HEK293 (cell line): Measurements from ENCODE around the gene CNTNAP5.

Experiments
- CTCF ChIA-PET: fragments of 350-600 bp; formaldehyde crosslinking; extraction: SDS; loops from one replicate; lab custom pipeline; 2021; ENCODE audit warnings: antibody characterized with exemption; lab: Yijun Ruan, JAX
- POLR2A ChIA-PET: fragments of 300-600 bp; formaldehyde crosslinking; extraction: SDS; loops from one replicate; lab custom pipeline; 2020; ENCODE audit warnings: antibody characterized with exemption, inconsistent platforms; lab: Yijun Ruan, JAX
- H3K27ac ChIP-seq: fragments of 200-500 bp; sonication (Bioruptor generic); 2 replicates; pipeline ENCODE4 v1.5.1; 2014; ENCODE audit warnings: low read depth, low read length, control low read depth, inconsistent platforms; ENCODE audit errors: extremely low read depth
- H3K36me3 ChIP-seq, 2 experiments: fragments of 200-500 bp in 1 of 2; sonication (Bioruptor generic) in 1 of 2; 1 replicate in 1 of 2; 2 replicates in 1 of 2; pipeline ENCODE4 v1.5.1; 2014 to 2017; ENCODE audit warnings: inconsistent platforms in 2 of 2, low read length in 2 of 2; ENCODE audit not compliant: control insufficient read depth in 2 of 2, insufficient read depth in 1 of 2
- H3K4me1 ChIP-seq: fragments of 200-500 bp; sonication (Bioruptor generic); 2 replicates; pipeline ENCODE4 v1.5.1; 2014; ENCODE audit warnings: mild to moderate bottlenecking, low read length, inconsistent platforms; ENCODE audit not compliant: control insufficient read depth, insufficient read depth
- H3K4me3 ChIP-seq: 2 replicates; pipeline ENCODE4 v1.5.1; 2011; ENCODE audit warnings: low read depth, mild to moderate bottlenecking, control low read depth, low read length, moderate library complexity
- H3K9me3 ChIP-seq: fragments of 200-500 bp; sonication (Bioruptor generic); 2 replicates; pipeline ENCODE4 v1.5.1; 2014; ENCODE audit warnings: low read depth, low read length, inconsistent platforms; ENCODE audit not compliant: control insufficient read depth, insufficient read depth
- PRDM10 ChIP-seq: fragments of 450-650 bp; formaldehyde crosslinking; IDR thresholded peaks from 2 replicates; pipeline ENCODE4 v1.5.1; 2016; ENCODE audit warnings: missing biosample characterization, missing genetic modification characterization
- PRDM2 ChIP-seq: fragments of 450-650 bp; formaldehyde crosslinking; IDR thresholded peaks from 2 replicates; pipeline ENCODE4 v1.5.1; 2016; ENCODE audit warnings: missing biosample characterization, missing genetic modification characterization, borderline replicate concordance
- SALL2 ChIP-seq: fragments of 450-650 bp; formaldehyde crosslinking; IDR thresholded peaks from 2 replicates; pipeline ENCODE4 v1.5.0; 2017; ENCODE audit warnings: missing biosample characterization, mild to moderate bottlenecking, missing genetic modification characterization, borderline replicate concordance
- SP2 ChIP-seq: fragments of 450-650 bp; formaldehyde crosslinking; IDR thresholded peaks from 2 replicates; pipeline ENCODE4 v1.5.1; 2016; ENCODE audit warnings: missing biosample characterization, missing genetic modification characterization
- WT1 ChIP-seq: fragments of 450-650 bp; formaldehyde crosslinking; IDR thresholded peaks from 2 replicates; pipeline ENCODE4 v1.5.1; 2016; ENCODE audit warnings: missing biosample characterization, missing genetic modification characterization
- ZBTB1 ChIP-seq: fragments of 450-650 bp; formaldehyde crosslinking; IDR thresholded peaks from 2 replicates; pipeline ENCODE4 v1.5.1; 2016; ENCODE audit warnings: missing biosample characterization, missing genetic modification characterization
- ZFP69B ChIP-seq: fragments of 450-650 bp; formaldehyde crosslinking; IDR thresholded peaks from 2 replicates; pipeline ENCODE4 v1.5.1; 2016; ENCODE audit warnings: missing biosample characterization, missing genetic modification characterization
- ZNF155 ChIP-seq: fragments of 450-650 bp; formaldehyde crosslinking; IDR thresholded peaks from 2 replicates; pipeline ENCODE4 v1.5.1; 2016; ENCODE audit warnings: missing biosample characterization, missing genetic modification characterization
- ZNF175 ChIP-seq: fragments of 450-650 bp; formaldehyde crosslinking; IDR thresholded peaks from 2 replicates; pipeline ENCODE4 v1.5.1; 2016; ENCODE audit warnings: missing biosample characterization, missing genetic modification characterization
- ZNF248 ChIP-seq: fragments of 450-650 bp; formaldehyde crosslinking; IDR thresholded peaks from 2 replicates; pipeline ENCODE4 v1.5.1; 2017; ENCODE audit warnings: missing biosample characterization, missing genetic modification characterization
- ZNF404 ChIP-seq: fragments of 450-650 bp; formaldehyde crosslinking; IDR thresholded peaks from 2 replicates; pipeline ENCODE4 v1.5.1; 2017; ENCODE audit warnings: missing biosample characterization, missing genetic modification characterization
- ZNF48 ChIP-seq: fragments of 450-650 bp; formaldehyde crosslinking; IDR thresholded peaks from 2 replicates; pipeline ENCODE4 v1.5.1; 2016; ENCODE audit warnings: missing biosample characterization, missing genetic modification characterization
- ZNF561 ChIP-seq: fragments of 450-650 bp; IDR thresholded peaks from 2 replicates; pipeline ENCODE4 v1.5.1; 2018; ENCODE audit warnings: missing biosample characterization, missing genetic modification characterization, borderline replicate concordance
- ZNF670 ChIP-seq: fragments of 450-650 bp; formaldehyde crosslinking; IDR thresholded peaks from 2 replicates; pipeline ENCODE4 v1.5.1; 2016; ENCODE audit warnings: missing biosample characterization, missing genetic modification characterization, low read depth
- ZNF777 ChIP-seq: fragments of 450-650 bp; formaldehyde crosslinking; IDR thresholded peaks from 2 replicates; pipeline ENCODE4 v1.5.1; 2017; ENCODE audit warnings: missing biosample characterization, missing genetic modification characterization, borderline replicate concordance
- ZNF785 ChIP-seq: fragments of 450-650 bp; formaldehyde crosslinking; IDR thresholded peaks from 2 replicates; pipeline ENCODE4 v1.5.1; 2016; ENCODE audit warnings: missing biosample characterization, missing genetic modification characterization
- ZXDB ChIP-seq: fragments of 450-650 bp; formaldehyde crosslinking; IDR thresholded peaks from 2 replicates; pipeline ENCODE4 v1.5.1; 2016; ENCODE audit warnings: missing biosample characterization, missing genetic modification characterization
- TF ChIP-seq, protein P1 (sequence below): fragments of 450-650 bp; formaldehyde crosslinking; IDR thresholded peaks from 2 replicates; pipeline ENCODE4 v1.5.1; 2016; ENCODE audit warnings: missing biosample characterization, missing genetic modification characterization
- TF ChIP-seq, protein P2 (sequence below): fragments of 450-650 bp; formaldehyde crosslinking; IDR thresholded peaks from 2 replicates; pipeline ENCODE4 v1.5.1; 2016; ENCODE audit warnings: missing biosample characterization, missing genetic modification characterization
- TF ChIP-seq, protein P3 (sequence below): fragments of 450-650 bp; formaldehyde crosslinking; IDR thresholded peaks from 2 replicates; pipeline ENCODE4 v1.5.1; 2016; ENCODE audit warnings: missing biosample characterization, missing genetic modification characterization
- TF ChIP-seq, protein P4 (sequence below): fragments of 450-650 bp; formaldehyde crosslinking; IDR thresholded peaks from 2 replicates; pipeline ENCODE4 v1.5.1; 2016; ENCODE audit warnings: missing biosample characterization, missing genetic modification characterization

The CNTNAP5 gene

GRCh38 chr2:124310671-124311070, 285.6 kb downstream of the CNTNAP5 start (continued):
- TF ChIP-seq PRDM2 (tag by site-specific recombination) (no peak), ZNF48 (tag by site-specific recombination) (no peak), ZNF175 (tag by site-specific recombination) (no peak), ZNF248 (tag by site-specific recombination) (no peak), ZXDB (no peak), ZBTB1 (tag by site-specific recombination) (no peak), SP2 (tag by site-specific recombination) (no peak), ZNF155 (no peak), ZNF777 (tag by site-specific recombination) (no peak)
- TF ChIP-seq, protein P1, sequence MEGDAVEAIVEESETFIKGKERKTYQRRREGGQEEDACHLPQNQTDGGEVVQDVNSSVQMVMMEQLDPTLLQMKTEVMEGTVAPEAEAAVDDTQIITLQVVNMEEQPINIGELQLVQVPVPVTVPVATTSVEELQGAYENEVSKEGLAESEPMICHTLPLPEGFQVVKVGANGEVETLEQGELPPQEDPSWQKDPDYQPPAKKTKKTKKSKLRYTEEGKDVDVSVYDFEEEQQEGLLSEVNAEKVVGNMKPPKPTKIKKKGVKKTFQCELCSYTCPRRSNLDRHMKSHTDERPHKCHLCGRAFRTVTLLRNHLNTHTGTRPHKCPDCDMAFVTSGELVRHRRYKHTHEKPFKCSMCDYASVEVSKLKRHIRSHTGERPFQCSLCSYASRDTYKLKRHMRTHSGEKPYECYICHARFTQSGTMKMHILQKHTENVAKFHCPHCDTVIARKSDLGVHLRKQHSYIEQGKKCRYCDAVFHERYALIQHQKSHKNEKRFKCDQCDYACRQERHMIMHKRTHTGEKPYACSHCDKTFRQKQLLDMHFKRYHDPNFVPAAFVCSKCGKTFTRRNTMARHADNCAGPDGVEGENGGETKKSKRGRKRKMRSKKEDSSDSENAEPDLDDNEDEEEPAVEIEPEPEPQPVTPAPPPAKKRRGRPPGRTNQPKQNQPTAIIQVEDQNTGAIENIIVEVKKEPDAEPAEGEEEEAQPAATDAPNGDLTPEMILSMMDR (tag by site-specific recombination): no peak
- TF ChIP-seq, all 188 proteins: peak for 0

DNA sequence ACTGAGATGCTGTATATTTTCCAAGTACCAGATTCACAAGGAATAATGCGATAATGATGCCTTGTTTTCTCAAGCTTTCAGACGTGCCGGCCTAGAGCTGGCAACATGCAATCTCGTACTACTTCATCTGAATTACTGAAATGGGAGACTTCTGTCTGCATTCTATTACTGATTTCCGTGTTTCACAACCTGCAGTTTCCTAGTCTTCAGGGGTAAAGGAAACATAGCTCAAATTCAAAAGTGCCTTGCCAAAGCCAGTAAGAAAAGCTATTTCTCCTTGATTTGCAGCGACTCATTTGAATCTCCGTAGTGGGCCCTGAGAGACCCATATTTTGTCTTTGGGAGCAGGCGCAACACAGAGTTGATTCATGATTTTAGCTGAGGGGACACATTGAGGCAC, 289.0 kb downstream of the CNTNAP5 start:
- TF ChIP-seq SALL2 (tag by site-specific recombination) (no peak), ZNF404 (tag by site-specific recombination) (no peak), ZNF561 (no peak), PRDM10 (no peak), ZNF670 (tag by site-specific recombination) (no peak), WT1 (tag by site-specific recombination) (no peak), ZFP69B (tag by site-specific recombination) (no peak), ZNF785 (tag by site-specific recombination) (no peak)
- TF ChIP-seq, protein P2, sequence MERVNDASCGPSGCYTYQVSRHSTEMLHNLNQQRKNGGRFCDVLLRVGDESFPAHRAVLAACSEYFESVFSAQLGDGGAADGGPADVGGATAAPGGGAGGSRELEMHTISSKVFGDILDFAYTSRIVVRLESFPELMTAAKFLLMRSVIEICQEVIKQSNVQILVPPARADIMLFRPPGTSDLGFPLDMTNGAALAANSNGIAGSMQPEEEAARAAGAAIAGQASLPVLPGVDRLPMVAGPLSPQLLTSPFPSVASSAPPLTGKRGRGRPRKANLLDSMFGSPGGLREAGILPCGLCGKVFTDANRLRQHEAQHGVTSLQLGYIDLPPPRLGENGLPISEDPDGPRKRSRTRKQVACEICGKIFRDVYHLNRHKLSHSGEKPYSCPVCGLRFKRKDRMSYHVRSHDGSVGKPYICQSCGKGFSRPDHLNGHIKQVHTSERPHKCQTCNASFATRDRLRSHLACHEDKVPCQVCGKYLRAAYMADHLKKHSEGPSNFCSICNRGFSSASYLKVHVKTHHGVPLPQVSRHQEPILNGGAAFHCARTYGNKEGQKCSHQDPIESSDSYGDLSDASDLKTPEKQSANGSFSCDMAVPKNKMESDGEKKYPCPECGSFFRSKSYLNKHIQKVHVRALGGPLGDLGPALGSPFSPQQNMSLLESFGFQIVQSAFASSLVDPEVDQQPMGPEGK (tag by site-specific recombination): no peak
- TF ChIP-seq, protein P3, sequence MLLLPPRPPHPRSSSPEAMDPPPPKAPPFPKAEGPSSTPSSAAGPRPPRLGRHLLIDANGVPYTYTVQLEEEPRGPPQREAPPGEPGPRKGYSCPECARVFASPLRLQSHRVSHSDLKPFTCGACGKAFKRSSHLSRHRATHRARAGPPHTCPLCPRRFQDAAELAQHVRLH: no peak
- TF ChIP-seq, protein P4, sequence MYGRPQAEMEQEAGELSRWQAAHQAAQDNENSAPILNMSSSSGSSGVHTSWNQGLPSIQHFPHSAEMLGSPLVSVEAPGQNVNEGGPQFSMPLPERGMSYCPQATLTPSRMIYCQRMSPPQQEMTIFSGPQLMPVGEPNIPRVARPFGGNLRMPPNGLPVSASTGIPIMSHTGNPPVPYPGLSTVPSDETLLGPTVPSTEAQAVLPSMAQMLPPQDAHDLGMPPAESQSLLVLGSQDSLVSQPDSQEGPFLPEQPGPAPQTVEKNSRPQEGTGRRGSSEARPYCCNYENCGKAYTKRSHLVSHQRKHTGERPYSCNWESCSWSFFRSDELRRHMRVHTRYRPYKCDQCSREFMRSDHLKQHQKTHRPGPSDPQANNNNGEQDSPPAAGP: no peak
- H3K27ac ChIP-seq: no peak overlapping the region
- POLR2A ChIA-PET: no interaction called here
- no peaks in the 10 kb centered on the region for H3K36me3 ChIP-seq
- CTCF ChIA-PET: no interaction called here
- no peaks in the 10 kb centered on the region for H3K9me3 ChIP-seq
- H3K4me1 ChIP-seq: no peaks in the 10 kb centered on the region
- H3K4me3 ChIP-seq: no peak overlapping the region
